A549 (cell line): ENCODE measurements around the gene MAMSTR. TPM values are rescaled to one million over a fixed set of nuclear protein-coding genes. Genes with fewer than 3 reads are reported as not detected.
A peak's percentile ranks its signal among the peaks of the same experiment; 100 is the strongest.
"Not testable (repeated sequence)": the region's sequence is repeated elsewhere in the genome, so short reads cannot be mapped to it uniquely, and the experiment has no call there.

Source experiments
- ATAC-seq, 2 experiments: fragments of 200-7000 bp in 1 of 2; fragments of >200 bp in 1 of 2; cut with Nextera tagmentation in 1 of 2; cut with Tn5 transposase in 1 of 2; 3 replicates each; pipeline versions ENCODE4 v1.8.0 to v1.9.1; 2018 to 2020; ENCODE audit warnings: mild to moderate bottlenecking in 1 of 2, moderate library complexity in 1 of 2
- CTCF ChIA-PET: fragments of 300-600 bp; sonication (Branson Sonifier 250); formaldehyde crosslinking; extraction: SDS; loops from one replicate; lab custom pipeline; 2021; ENCODE audit warnings: antibody characterized with exemption, inconsistent platforms; lab: Yijun Ruan, JAX
- POLR2A ChIA-PET: fragments of 350-600 bp; formaldehyde crosslinking; extraction: SDS; loops from one replicate; lab custom pipeline; 2021; ENCODE audit warnings: antibody characterized with exemption, inconsistent platforms; lab: Yijun Ruan, JAX
- DNase-seq, 2 experiments: peaks; one replicate each; pipeline versions ENCODE4 v3.0.0 to v3.0.0-alpha.2; 2011 to 2016; ENCODE audit warnings: low read depth in 1 of 2, low spot score in 1 of 2
- FAIRE-seq: peaks from 2 replicates; lab custom pipeline; 2011; peaks lifted over from hg19 to GRCh38; lab: Jason Lieb, UNC
- H3K27ac ChIP-seq, 2 experiments: fragments of >200 bp; sonication (Bioruptor Twin); formaldehyde crosslinking; 3 replicates each; pipeline ENCODE4 v1.5.1; 2016 to 2017
- H3K4me1 ChIP-seq: fragments of >200 bp; sonication (Bioruptor Twin); formaldehyde crosslinking; 3 replicates; pipeline ENCODE4 v1.6.1; 2016
- H3K4me2 ChIP-seq: fragments of >200 bp; sonication (Bioruptor Twin); formaldehyde crosslinking; 3 replicates; pipeline ENCODE4 v1.6.1; 2016
- H3K4me3 ChIP-seq: fragments of >200 bp; sonication (Bioruptor Twin); formaldehyde crosslinking; 3 replicates; pipeline ENCODE4 v1.5.1; 2016
- H3K9me3 ChIP-seq: fragments of >200 bp; sonication (Bioruptor Twin); formaldehyde crosslinking; 3 replicates; pipeline ENCODE4 v1.6.1; 2016
- BHLHE40 ChIP-seq: IDR thresholded peaks from 2 replicates; pipeline ENCODE4 v1.6.1; 2012; ENCODE audit warnings: low read depth, low read length, inconsistent platforms
- CBX8 ChIP-seq: fragments of 200-600 bp; sonication (generic); IDR thresholded peaks from 2 replicates; pipeline ENCODE4 v1.6.1; 2016
- CEBPB ChIP-seq, 2 experiments: fragments of >200 bp in 1 of 2; sonication (Bioruptor Twin) in 1 of 2; formaldehyde crosslinking in 1 of 2; IDR thresholded peaks; 2 replicates each; pipeline ENCODE4 v1.6.1; 2012 to 2016
- CHD4 ChIP-seq: fragments of 200-600 bp; sonication (generic); IDR thresholded peaks from 2 replicates; pipeline ENCODE4 v1.6.1; 2016; ENCODE audit warnings: antibody characterized with exemption, mild to moderate bottlenecking, borderline replicate concordance
- CTCF ChIP-seq: fragments of >200 bp; sonication (Bioruptor Twin); formaldehyde crosslinking; IDR thresholded peaks from 3 replicates; pipeline ENCODE4 v1.5.1; 2016
- EHF ChIP-seq: fragments of 250-450 bp; sonication (Bioruptor Pico); IDR thresholded peaks from 2 replicates; pipeline ENCODE4 v1.5.0; 2020; ENCODE audit warnings: mild to moderate bottlenecking
- ESRRA ChIP-seq: fragments of 150-350 bp; IDR thresholded peaks from 2 replicates; pipeline ENCODE4 v1.6.1; 2014; ENCODE audit warnings: mild to moderate bottlenecking, low read length, borderline replicate concordance
- FOSB ChIP-seq: fragments of 250-450 bp; sonication (Bioruptor Pico); IDR thresholded peaks from 2 replicates; pipeline ENCODE4 v1.5.0; 2020; ENCODE audit warnings: mild to moderate bottlenecking, moderate library complexity
- FOXS1 ChIP-seq: fragments of 250-450 bp; sonication (Bioruptor Pico); IDR thresholded peaks from 2 replicates; pipeline ENCODE4 v1.5.0; 2020; ENCODE audit warnings: mild to moderate bottlenecking, moderate library complexity
- HEYL ChIP-seq: fragments of 250-450 bp; sonication (Bioruptor Pico); IDR thresholded peaks from 2 replicates; pipeline ENCODE4 v1.8.0; 2021; ENCODE audit warnings: mild to moderate bottlenecking, moderate library complexity
- HOXA7 ChIP-seq: fragments of 250-450 bp; sonication (Bioruptor Pico); IDR thresholded peaks from 2 replicates; pipeline ENCODE4 v1.5.0; 2020; ENCODE audit warnings: mild to moderate bottlenecking, moderate library complexity
- JUN ChIP-seq, 2 experiments: fragments of >200 bp; sonication (Bioruptor Twin); formaldehyde crosslinking; IDR thresholded peaks; 2 replicates in 1 of 2; 3 replicates in 1 of 2; pipeline ENCODE4 v1.6.1; 2016 to 2017
- JUNB ChIP-seq: fragments of >200 bp; sonication (Bioruptor Twin); formaldehyde crosslinking; IDR thresholded peaks from 2 replicates; pipeline ENCODE4 v1.6.1; 2016
- MAFK ChIP-seq: fragments of 450-650 bp; IDR thresholded peaks from 2 replicates; pipeline ENCODE4 v1.6.1; 2014; ENCODE audit not compliant: partially characterized antibody
- MAZ ChIP-seq: fragments of 150-350 bp; IDR thresholded peaks from 2 replicates; pipeline ENCODE4 v1.6.1; 2014; ENCODE audit warnings: antibody characterized with exemption, low read depth, low read length, borderline replicate concordance
- NFE2L2 ChIP-seq: fragments of 150-350 bp; conservative IDR thresholded peaks from 2 replicates; pipeline ENCODE4 v1.6.1; 2014; ENCODE audit warnings: low read length
- POLR2A ChIP-seq: IDR thresholded peaks from 2 replicates; pipeline ENCODE4 v1.6.1; 2012; ENCODE audit warnings: mild to moderate bottlenecking, low read length
- RARB ChIP-seq: fragments of 250-450 bp; sonication (Bioruptor Pico); IDR thresholded peaks from 2 replicates; pipeline ENCODE4 v1.8.0; 2021; ENCODE audit warnings: mild to moderate bottlenecking, moderate library complexity
- TFCP2L1 ChIP-seq: fragments of 250-450 bp; sonication (Bioruptor Pico); IDR thresholded peaks from 2 replicates; pipeline ENCODE4 v1.5.0; 2021; ENCODE audit warnings: mild to moderate bottlenecking
- ZC3H11A ChIP-seq: fragments of 450-650 bp; IDR thresholded peaks from 2 replicates; pipeline ENCODE4 v1.6.1; 2014; ENCODE audit warnings: antibody characterized with exemption, mild to moderate bottlenecking
- ZFP36 ChIP-seq: fragments of 450-650 bp; IDR thresholded peaks from 2 replicates; pipeline ENCODE4 v1.6.1; 2014; ENCODE audit warnings: borderline replicate concordance; ENCODE audit not compliant: partially characterized antibody
- ZNF302 ChIP-seq: fragments of 250-450 bp; sonication (Bioruptor Pico); IDR thresholded peaks from 2 replicates; pipeline ENCODE4 v1.9.0; 2021; ENCODE audit warnings: inconsistent platforms, mild to moderate bottlenecking, moderate library complexity
- WGBS: methylation state at CpG from one replicate; pipeline ENCODE4 v1.1.6; 2017; ENCODE audit errors: missing lambda C conversion rate; 5-methylcytosine and 5-hydroxymethylcytosine counted together
- polyA plus RNA-seq, 4 experiments: library from polyadenylated mRNA; depleted of rRNA in 3 of 4; stranded (reverse); fragments of >200 nt; fragmentation: RNase III in 1 of 4; extraction: RNeasy Plus Mini Kit Qiagen cat#74134 plus additional on column Dnase treatment in 1 of 4; gene quantifications; 2 replicates in 3 of 4; 3 replicates in 1 of 4; pipeline ENCODE4 v1.2.3, GENCODE V29; 2011 to 2017
- TF ChIP-seq, protein P1 (sequence below): IDR thresholded peaks from 2 replicates; pipeline ENCODE4 v1.6.1; 2012; ENCODE audit warnings: low read depth, borderline replicate concordance
- TF ChIP-seq, protein P2 (sequence below): fragments of 200-600 bp; sonication (generic); IDR thresholded peaks from 2 replicates; pipeline ENCODE4 v1.6.1; 2016; ENCODE audit warnings: antibody characterized with exemption, mild to moderate bottlenecking, moderate library complexity

Gene MAMSTR
- polyA plus RNA-seq, 2 of the 4 experiments (the other 2 are of a cell fraction) = 0.44 to 0.52 TPM

DNA sequence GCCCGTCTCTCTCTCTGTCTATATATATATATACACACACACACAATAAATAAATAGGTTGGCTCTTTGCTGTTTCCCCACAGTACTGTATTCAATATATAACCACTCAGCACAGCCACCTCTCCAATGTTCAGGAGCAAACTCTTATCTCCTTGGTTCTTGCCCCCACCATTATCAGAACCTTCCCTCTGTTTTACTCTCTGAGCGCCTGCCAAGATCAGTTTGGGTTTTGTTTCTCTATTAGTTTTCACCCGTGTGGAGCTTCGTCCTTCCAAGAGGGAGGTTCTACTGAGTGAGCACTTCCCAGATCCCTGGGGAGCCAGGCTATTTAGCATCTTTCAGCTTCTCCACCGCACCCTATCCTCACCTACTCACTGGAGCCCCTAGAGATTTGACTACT is 46.3 kb upstream of the MAMSTR start:
- H3K4me1 ChIP-seq, H3K9me3 ChIP-seq, DNase-seq, H3K27ac ChIP-seq, H3K4me3 ChIP-seq, POLR2A ChIA-PET, H3K4me2 ChIP-seq, FAIRE-seq: not testable (repeated sequence)
- WGBS = 42% methylated on average over 5 of the region's 5 CpGs
- CTCF ChIA-PET = interaction anchor here (1.0 to 3.5 kb wide), 7 partner anchors 14 to 206 kb away, joined by 3 to 22 read pairs (median 5); partner anchors contain the start of genes CA11 and HSD17B14
- ATAC-seq = peak; percentile 26 to 48; a peak in 1 of 6 replicates

- 68% methylated on average over 16 of the region's 16 CpGs for WGBS
- peaks cover 11% of the 10 kb centered on the region; the same call in 2 of the 3 replicates for H3K4me1 ChIP-seq
- ChIA-PET POLR2A (no interaction called here), CTCF (interaction anchor here (0.6 to 4.3 kb wide), 7 partner anchors 22 to 197 kb away, joined by 3 to 24 read pairs (median 5); no protein-coding TSS in a partner anchor)
- TF ChIP-seq POLR2A (no peak), TFCP2L1 (CRISPR knock-in tag) (no peak), JUN (IDR thresholded peaks at IDR 0.05) (no peak), MAFK (no peak), JUNB (no peak), EHF (CRISPR knock-in tag) (no peak), NFE2L2 (no peak), ZC3H11A (no peak), HOXA7 (no peak), CTCF (no peak), CHD4 (no peak)
- TF ChIP-seq, protein P1, sequence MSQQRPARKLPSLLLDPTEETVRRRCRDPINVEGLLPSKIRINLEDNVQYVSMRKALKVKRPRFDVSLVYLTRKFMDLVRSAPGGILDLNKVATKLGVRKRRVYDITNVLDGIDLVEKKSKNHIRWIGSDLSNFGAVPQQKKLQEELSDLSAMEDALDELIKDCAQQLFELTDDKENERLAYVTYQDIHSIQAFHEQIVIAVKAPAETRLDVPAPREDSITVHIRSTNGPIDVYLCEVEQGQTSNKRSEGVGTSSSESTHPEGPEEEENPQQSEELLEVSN = no peak
- no peak overlapping the region for H3K4me3 ChIP-seq
- H3K9me3 ChIP-seq = no peaks in the 10 kb centered on the region
- ATAC-seq (peak in 1 of 2 experiments; percentile 36; a peak in 2 of 6 replicates), FAIRE-seq (no peak), DNase-seq (no peak)
- H3K27ac ChIP-seq = peak overlapping the region in 1 of 2 experiments; percentile 35; a peak in 1 of 6 replicates
- H3K4me2 ChIP-seq = no peak overlapping the region
Measured at GRCh38 chr19:48760504-48761205, 41.1 kb upstream of the MAMSTR start.

- H3K9me3 ChIP-seq = no peaks in the 10 kb centered on the region
- ChIA-PET POLR2A (no interaction called here), CTCF (interaction anchor here (0.6 to 4.3 kb wide), 4 partner anchors 9 to 95 kb away, joined by 4 to 24 read pairs (median 8); no protein-coding TSS in a partner anchor)
- peak overlapping the region in 1 of 2 experiments; percentile 85; a peak in 2 of 6 replicates for H3K27ac ChIP-seq
- H3K4me1 ChIP-seq = peaks cover 31% of the 10 kb centered on the region
- DNase-seq (no peak), FAIRE-seq (no peak), ATAC-seq (no peak)
- TF ChIP-seq ZFP36 (no peak), RARB (CRISPR knock-in tag) (no peak), CEBPB (IDR thresholded peaks at IDR 0.05) (no peak), CBX8 (no peak), MAFK (no peak), CHD4 (no peak), ESRRA (no peak), ZC3H11A (no peak), ZNF302 (no peak), BHLHE40 (no peak), NFE2L2 (no peak), MAZ (no peak), HEYL (CRISPR knock-in tag) (no peak), FOXS1 (no peak), EHF (CRISPR knock-in tag) (no peak), FOSB (CRISPR knock-in tag) (no peak)
- TF ChIP-seq, protein P2, sequence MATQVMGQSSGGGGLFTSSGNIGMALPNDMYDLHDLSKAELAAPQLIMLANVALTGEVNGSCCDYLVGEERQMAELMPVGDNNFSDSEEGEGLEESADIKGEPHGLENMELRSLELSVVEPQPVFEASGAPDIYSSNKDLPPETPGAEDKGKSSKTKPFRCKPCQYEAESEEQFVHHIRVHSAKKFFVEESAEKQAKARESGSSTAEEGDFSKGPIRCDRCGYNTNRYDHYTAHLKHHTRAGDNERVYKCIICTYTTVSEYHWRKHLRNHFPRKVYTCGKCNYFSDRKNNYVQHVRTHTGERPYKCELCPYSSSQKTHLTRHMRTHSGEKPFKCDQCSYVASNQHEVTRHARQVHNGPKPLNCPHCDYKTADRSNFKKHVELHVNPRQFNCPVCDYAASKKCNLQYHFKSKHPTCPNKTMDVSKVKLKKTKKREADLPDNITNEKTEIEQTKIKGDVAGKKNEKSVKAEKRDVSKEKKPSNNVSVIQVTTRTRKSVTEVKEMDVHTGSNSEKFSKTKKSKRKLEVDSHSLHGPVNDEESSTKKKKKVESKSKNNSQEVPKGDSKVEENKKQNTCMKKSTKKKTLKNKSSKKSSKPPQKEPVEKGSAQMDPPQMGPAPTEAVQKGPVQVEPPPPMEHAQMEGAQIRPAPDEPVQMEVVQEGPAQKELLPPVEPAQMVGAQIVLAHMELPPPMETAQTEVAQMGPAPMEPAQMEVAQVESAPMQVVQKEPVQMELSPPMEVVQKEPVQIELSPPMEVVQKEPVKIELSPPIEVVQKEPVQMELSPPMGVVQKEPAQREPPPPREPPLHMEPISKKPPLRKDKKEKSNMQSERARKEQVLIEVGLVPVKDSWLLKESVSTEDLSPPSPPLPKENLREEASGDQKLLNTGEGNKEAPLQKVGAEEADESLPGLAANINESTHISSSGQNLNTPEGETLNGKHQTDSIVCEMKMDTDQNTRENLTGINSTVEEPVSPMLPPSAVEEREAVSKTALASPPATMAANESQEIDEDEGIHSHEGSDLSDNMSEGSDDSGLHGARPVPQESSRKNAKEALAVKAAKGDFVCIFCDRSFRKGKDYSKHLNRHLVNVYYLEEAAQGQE = no peak
- no peak overlapping the region for H3K4me3 ChIP-seq
- H3K4me2 ChIP-seq = no peak overlapping the region
- WGBS = 77% methylated on average over 8 of the region's 14 CpGs
Measured at GRCh38 chr19:48757741-48758144, 38.2 kb upstream of the MAMSTR start.
